ENCODE results near the gene STK39.

Gene STK39

GRCh38 chr2:168184681-168185513 is 62.5 kb downstream of the STK39 start:
- no peak for TF ChIP-seq CTCF (IDR thresholded peaks at IDR 0.05)
- H3K9ac ChIP-seq: no peak overlapping the region

DNA sequence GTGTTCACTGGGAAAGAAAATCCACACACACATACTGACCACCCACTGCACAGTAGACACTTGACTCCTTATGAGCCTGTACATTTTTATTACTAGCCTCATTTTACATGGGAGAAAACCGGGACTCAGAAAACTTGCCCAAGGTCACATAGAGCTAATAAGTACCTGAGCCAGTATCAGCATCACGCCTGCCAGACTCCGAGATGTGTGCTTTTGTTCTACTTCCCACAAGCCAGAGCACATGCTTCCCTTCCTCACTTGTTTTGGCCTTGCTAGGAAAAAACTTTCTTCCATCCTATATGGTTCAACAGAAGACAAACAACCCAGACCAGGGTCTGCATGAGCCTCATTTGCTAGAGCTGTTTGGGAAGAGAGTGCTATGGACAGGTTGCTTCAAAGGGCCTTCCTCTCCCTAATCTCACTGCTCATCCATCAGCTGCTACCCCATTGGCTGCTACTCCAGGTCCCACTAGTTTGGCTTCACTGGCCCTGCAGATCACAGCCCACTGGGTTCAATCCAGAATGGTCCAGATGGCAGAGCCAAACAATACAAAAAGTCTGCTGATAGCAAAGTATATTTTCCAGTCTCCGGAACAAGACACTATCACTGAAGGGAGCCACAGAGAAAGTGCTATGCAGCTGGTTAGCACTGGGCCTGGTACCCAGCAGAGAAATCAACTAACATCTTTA is 63.9 kb downstream of the STK39 start:
- H3K79me2 ChIP-seq: peaks cover 8% of the 10 kb centered on the region
- no peak overlapping the region for H3K9ac ChIP-seq
- no peak overlapping the region for H3K27ac ChIP-seq
- H3K4me2 ChIP-seq (ENCODE audit: low read length): no peak overlapping the region
- TF ChIP-seq CTCF (IDR thresholded peaks at IDR 0.05): no peak
- no peaks in the 10 kb centered on the region for H3K27me3 ChIP-seq (ENCODE audit: control insufficient read depth, insufficient read depth, low read length)
- no peak overlapping the region for H2AFZ ChIP-seq
- no peaks in the 10 kb centered on the region for H3K9me3 ChIP-seq (ENCODE audit: control insufficient read depth, low read length)
- H3K4me3 ChIP-seq (ENCODE audit: low read depth, low read length): no peak overlapping the region
- H3K4me1 ChIP-seq: no peaks in the 10 kb centered on the region
- no peaks in the 10 kb centered on the region for H3K36me3 ChIP-seq (ENCODE audit: control insufficient read depth, insufficient read depth, low read length)

More at GRCh38 chr2:168184681-168185513, 62.5 kb downstream of the STK39 start:
- Histone ChIP-seq H3K4me2 (ENCODE audit: low read length) (no peak overlapping the region), H3K9me3 (ENCODE audit: control insufficient read depth, low read length) (no peaks in the 10 kb centered on the region), H3K4me3 (ENCODE audit: low read depth, low read length) (no peak overlapping the region), H3K27me3 (ENCODE audit: control insufficient read depth, insufficient read depth, low read length) (no peaks in the 10 kb centered on the region), H2AFZ (no peak overlapping the region), H3K4me1 (no peaks in the 10 kb centered on the region), H3K79me2 (peaks cover 8% of the 10 kb centered on the region), H3K27ac (no peak overlapping the region), H3K36me3 (ENCODE audit: control insufficient read depth, insufficient read depth, low read length) (no peaks in the 10 kb centered on the region)

DNA sequence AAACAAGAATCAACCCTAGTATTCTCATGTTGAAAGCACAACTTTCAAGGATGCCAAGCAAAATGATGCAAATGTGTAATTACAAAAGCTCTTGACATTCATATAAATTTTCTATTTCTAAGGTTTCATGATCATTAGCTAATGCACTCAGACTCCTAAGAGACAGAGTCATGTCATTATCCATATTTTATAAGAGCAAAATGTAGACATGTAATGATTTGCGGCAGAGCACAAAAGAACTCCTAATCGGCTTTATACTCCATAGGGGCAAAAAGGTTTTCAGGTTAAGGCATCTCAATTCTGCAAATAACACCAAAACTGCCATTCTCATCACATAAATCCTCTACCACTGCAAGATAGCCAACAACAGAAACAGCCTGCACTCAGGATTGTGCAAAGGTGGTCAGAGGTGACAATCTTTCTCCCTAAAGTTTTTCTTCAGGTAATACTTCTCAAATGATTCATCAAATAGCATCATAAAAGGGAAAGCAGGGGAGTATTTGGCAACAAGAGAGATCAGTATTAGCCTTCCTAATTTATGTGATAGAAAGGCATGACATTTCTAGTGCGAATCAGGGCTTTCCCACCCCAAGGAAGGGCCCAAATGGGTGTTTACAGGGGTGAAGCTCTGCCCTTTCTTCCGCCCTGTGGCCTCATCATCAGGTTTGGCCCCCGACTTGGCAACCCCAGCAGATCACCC is 64.7 kb downstream of the STK39 start:
- no peak for TF ChIP-seq CTCF (IDR thresholded peaks at IDR 0.05)
- H3K27ac ChIP-seq: no peak overlapping the region
- no peak overlapping the region for H3K4me2 ChIP-seq (ENCODE audit: low read length)
- H3K9me3 ChIP-seq (ENCODE audit: control insufficient read depth, low read length): no peaks in the 10 kb centered on the region
- H2AFZ ChIP-seq: no peak overlapping the region
- H3K4me3 ChIP-seq (ENCODE audit: low read depth, low read length): no peak overlapping the region
- no peaks in the 10 kb centered on the region for H3K4me1 ChIP-seq
- no peaks in the 10 kb centered on the region for H3K27me3 ChIP-seq (ENCODE audit: control insufficient read depth, insufficient read depth, low read length)
- H3K36me3 ChIP-seq (ENCODE audit: control insufficient read depth, insufficient read depth, low read length): no peaks in the 10 kb centered on the region
- no peak overlapping the region for H3K9ac ChIP-seq
- peaks cover 8% of the 10 kb centered on the region for H3K79me2 ChIP-seq

- H3K79me2 ChIP-seq: peaks cover 8% of the 10 kb centered on the region
- no peak overlapping the region for H3K9ac ChIP-seq
- H2AFZ ChIP-seq: no peak overlapping the region
- no peaks in the 10 kb centered on the region for H3K27me3 ChIP-seq (ENCODE audit: control insufficient read depth, insufficient read depth, low read length)
- H3K4me1 ChIP-seq: no peaks in the 10 kb centered on the region
- H3K4me3 ChIP-seq (ENCODE audit: low read depth, low read length): no peak overlapping the region
- H3K27ac ChIP-seq: no peak overlapping the region
- H3K9me3 ChIP-seq (ENCODE audit: control insufficient read depth, low read length): no peaks in the 10 kb centered on the region
- no peaks in the 10 kb centered on the region for H3K36me3 ChIP-seq (ENCODE audit: control insufficient read depth, insufficient read depth, low read length)
- no peak for TF ChIP-seq CTCF (IDR thresholded peaks at IDR 0.05)
- no peak overlapping the region for H3K4me2 ChIP-seq (ENCODE audit: low read length)
Measured at GRCh38 chr2:168181825-168182224, 65.6 kb downstream of the STK39 start.

Measured in parathyroid adenoma (tissue), 2 donors.